Colon (tissue), 2 donors: ENCODE data around the gene DOCK2.
"Not testable (repeated sequence)": the region's sequence is repeated elsewhere in the genome, so short reads cannot be mapped to it uniquely, and the experiment has no call there.

ENCODE experiments used
- FAIRE-seq: peaks from 2 replicates; lab custom pipeline; 2012; peaks lifted over from hg19 to GRCh38; lab: Jason Lieb, UNC
- donor health status: control.
- donor health status: control.

The DOCK2 gene

GRCh38 chr5:169828385-169828784, 191.3 kb downstream of the DOCK2 start:
- FAIRE-seq: no peak

- FAIRE-seq: no peak
These were observed 194.3 kb downstream of the DOCK2 start for GRCh38 chr5:169831331-169831730.

- no peak for FAIRE-seq
These were observed 195.2 kb downstream of the DOCK2 start for GRCh38 chr5:169832304-169832703.

- FAIRE-seq: no peak
These were observed 195.8 kb downstream of the DOCK2 start for GRCh38 chr5:169832845-169833244.

GRCh38 chr5:169833681-169834292, 196.7 kb downstream of the DOCK2 start:
- FAIRE-seq: not testable (repeated sequence)

- not testable (repeated sequence) for FAIRE-seq
These were observed 197.5 kb downstream of the DOCK2 start for GRCh38 chr5:169834540-169834939.

GRCh38 chr5:169836835-169837536, 199.9 kb downstream of the DOCK2 start:
- FAIRE-seq: no peak

- no peak for FAIRE-seq
These were observed 200.6 kb downstream of the DOCK2 start for GRCh38 chr5:169837686-169838085.

GRCh38 chr5:169838688-169839087, 201.6 kb downstream of the DOCK2 start:
- FAIRE-seq: no peak

- no peak for FAIRE-seq
These were observed 203.3 kb downstream of the DOCK2 start for GRCh38 chr5:169840405-169840804.

- FAIRE-seq: no peak
These were observed 205.6 kb downstream of the DOCK2 start for GRCh38 chr5:169842699-169843098.

- FAIRE-seq: no peak
These were observed 210.4 kb downstream of the DOCK2 start for GRCh38 chr5:169847519-169847918.

- no peak for FAIRE-seq
These were observed 211.2 kb downstream of the DOCK2 start for GRCh38 chr5:169848271-169848670.

GRCh38 chr5:169848792-169849191, 211.7 kb downstream of the DOCK2 start:
- no peak for FAIRE-seq

- FAIRE-seq: no peak
These were observed 213.3 kb downstream of the DOCK2 start for GRCh38 chr5:169850409-169850808.

GRCh38 chr5:169851321-169851850, 214.3 kb downstream of the DOCK2 start:
- FAIRE-seq: no peak

- FAIRE-seq: no peak
These were observed 219.5 kb downstream of the DOCK2 start for GRCh38 chr5:169856571-169856970.

- no peak for FAIRE-seq
These were observed 223.5 kb downstream of the DOCK2 start for GRCh38 chr5:169860585-169860984.

- FAIRE-seq: no peak
These were observed 224.4 kb downstream of the DOCK2 start for GRCh38 chr5:169861433-169861832.

GRCh38 chr5:169861934-169862333, 224.9 kb downstream of the DOCK2 start:
- no peak for FAIRE-seq

GRCh38 chr5:169862391-169862811, 225.3 kb downstream of the DOCK2 start:
- no peak for FAIRE-seq

GRCh38 chr5:169864483-169864882, 227.4 kb downstream of the DOCK2 start:
- FAIRE-seq: no peak

- FAIRE-seq: no peak
These were observed 230.3 kb downstream of the DOCK2 start for GRCh38 chr5:169867347-169867746.

- FAIRE-seq: no peak
These were observed 232.0 kb downstream of the DOCK2 start for GRCh38 chr5:169869066-169869465.
